Measurements from ENCODE around the gene PLSCR2.
"Not testable (repeated sequence)": the region's sequence is repeated elsewhere in the genome, so short reads cannot be mapped to it uniquely, and the experiment has no call there.

The PLSCR2 gene

DNA sequence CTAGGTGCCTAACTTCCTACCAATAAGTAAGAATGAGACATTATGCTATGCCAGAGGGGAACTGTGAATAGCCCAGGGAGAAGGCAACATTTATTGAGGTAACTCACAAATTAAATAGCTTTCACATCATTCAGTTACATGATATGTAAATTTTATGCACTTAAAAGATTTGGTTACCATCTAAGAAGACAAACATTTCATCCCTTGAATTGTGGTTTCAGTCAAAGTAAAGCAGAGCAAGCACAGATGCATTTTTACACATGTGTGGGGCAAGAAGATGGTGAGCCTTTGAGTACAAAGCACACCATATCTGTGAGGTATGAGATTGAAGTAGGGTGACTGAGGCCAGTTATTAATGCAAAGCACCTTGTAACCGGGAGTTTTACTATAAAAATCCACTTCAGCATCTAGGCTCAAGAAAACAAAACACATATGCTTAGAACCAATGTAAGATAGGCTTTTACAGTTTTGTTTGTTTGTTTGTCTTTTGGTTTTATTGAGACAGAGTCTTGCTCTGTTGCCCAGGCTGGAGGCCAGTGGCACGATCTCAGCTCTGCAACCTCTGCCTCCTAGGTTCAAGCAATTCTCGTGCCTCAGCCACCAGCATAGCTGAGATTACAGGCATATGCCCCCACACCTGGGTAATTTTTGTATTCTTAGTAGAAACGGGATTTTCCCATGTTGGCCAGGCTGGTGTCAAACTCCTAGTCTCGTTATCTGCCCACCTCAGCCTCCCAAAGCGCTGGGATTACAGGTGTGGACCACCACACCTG, 3.5 kb downstream of the PLSCR2 start:
- Histone ChIP-seq H3K4me1 (ENCODE audit: insufficient read depth, insufficient read length) (no peaks in the 10 kb centered on the region), H3K27me3 (ENCODE audit: insufficient read depth, insufficient read length) (no peaks in the 10 kb centered on the region), H3K9ac (ENCODE audit: insufficient read length, low read depth) (no peak overlapping the region), H3K36me3 (ENCODE audit: insufficient read depth, insufficient read length, low read length) (no peaks in the 10 kb centered on the region), H3K4me3 (ENCODE audit: insufficient read length, low read depth) (no peak overlapping the region), H3K9me3 (ENCODE audit: insufficient read depth, low read length) (no peaks in the 10 kb centered on the region)
- TF ChIP-seq ZNF274 (IDR thresholded peaks at IDR 0.05; ENCODE audit: low read depth, low read length) (no peak), YY1 (IDR thresholded peaks at IDR 0.05; ENCODE audit: insufficient read depth, insufficient read length) (no peak), SUZ12 (IDR thresholded peaks at IDR 0.05; ENCODE audit: extremely low read depth, insufficient read depth, insufficient read length) (no peak)
- DNase-seq (ENCODE audit: low read depth, low spot score) = no peak

GRCh38 chr3:146464783-146465182, 4.6 kb downstream of the PLSCR2 start:
- Histone ChIP-seq H3K9me3 (ENCODE audit: insufficient read depth, low read length) (no peaks in the 10 kb centered on the region), H3K4me1 (ENCODE audit: insufficient read depth, insufficient read length) (no peaks in the 10 kb centered on the region), H3K27me3 (ENCODE audit: insufficient read depth, insufficient read length) (no peaks in the 10 kb centered on the region), H3K9ac (ENCODE audit: insufficient read length, low read depth) (no peak overlapping the region), H3K36me3 (ENCODE audit: insufficient read depth, insufficient read length, low read length) (no peaks in the 10 kb centered on the region), H3K4me3 (ENCODE audit: insufficient read length, low read depth) (no peak overlapping the region)
- TF ChIP-seq YY1 (IDR thresholded peaks at IDR 0.05; ENCODE audit: insufficient read depth, insufficient read length) (no peak), ZNF274 (IDR thresholded peaks at IDR 0.05; ENCODE audit: low read depth, low read length) (no peak), SUZ12 (IDR thresholded peaks at IDR 0.05; ENCODE audit: extremely low read depth, insufficient read depth, insufficient read length) (no peak)
- DNase-seq (ENCODE audit: low read depth, low spot score) = no peak

DNA sequence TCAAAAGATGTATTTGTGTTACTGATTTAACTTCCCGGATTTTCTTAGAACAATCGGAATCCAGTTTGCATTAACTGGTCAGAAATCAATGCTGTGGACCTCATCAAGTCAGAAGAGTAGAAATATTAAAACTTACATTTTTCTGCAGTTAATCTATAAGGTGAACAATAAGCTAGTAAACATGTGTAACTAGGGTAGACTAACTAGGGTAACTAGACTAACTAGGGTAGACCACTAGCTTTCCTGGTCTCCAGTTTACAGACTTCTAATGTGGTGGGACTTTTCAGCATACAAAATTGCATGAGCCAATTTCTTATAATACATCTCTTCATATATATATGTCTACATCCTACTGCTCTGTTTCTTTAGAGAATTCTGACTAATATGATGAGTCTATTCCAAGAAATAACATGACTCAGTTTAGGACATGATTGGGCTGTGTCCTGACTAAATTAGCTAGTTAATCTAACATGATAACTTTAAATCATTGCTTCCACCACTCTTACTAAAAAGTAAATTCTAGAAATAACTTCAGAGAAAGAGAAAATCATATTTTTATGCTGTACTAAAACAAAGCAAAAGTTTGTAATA, 5.3 kb downstream of the PLSCR2 start:
- H3K36me3 ChIP-seq (ENCODE audit: insufficient read depth, insufficient read length, low read length) = no peaks in the 10 kb centered on the region
- TF ChIP-seq YY1 (IDR thresholded peaks at IDR 0.05; ENCODE audit: insufficient read depth, insufficient read length) (no peak), ZNF274 (IDR thresholded peaks at IDR 0.05; ENCODE audit: low read depth, low read length) (no peak), SUZ12 (IDR thresholded peaks at IDR 0.05; ENCODE audit: extremely low read depth, insufficient read depth, insufficient read length) (no peak)
- H3K27me3 ChIP-seq (ENCODE audit: insufficient read depth, insufficient read length) = no peaks in the 10 kb centered on the region
- no peak overlapping the region for H3K9ac ChIP-seq (ENCODE audit: insufficient read length, low read depth)
- H3K4me1 ChIP-seq (ENCODE audit: insufficient read depth, insufficient read length) = no peaks in the 10 kb centered on the region
- no peak for DNase-seq (ENCODE audit: low read depth, low spot score)
- no peak overlapping the region for H3K4me3 ChIP-seq (ENCODE audit: insufficient read length, low read depth)
- H3K9me3 ChIP-seq (ENCODE audit: insufficient read depth, low read length) = no peaks in the 10 kb centered on the region

GRCh38 chr3:146454796-146455195, 14.6 kb downstream of the PLSCR2 start:
- no peaks in the 10 kb centered on the region for H3K36me3 ChIP-seq (ENCODE audit: insufficient read depth, insufficient read length, low read length)
- H3K9me3 ChIP-seq (ENCODE audit: insufficient read depth, low read length) = no peaks in the 10 kb centered on the region
- no peak overlapping the region for H3K9ac ChIP-seq (ENCODE audit: insufficient read length, low read depth)
- no peak overlapping the region for H3K4me3 ChIP-seq (ENCODE audit: insufficient read length, low read depth)
- H3K27me3 ChIP-seq (ENCODE audit: insufficient read depth, insufficient read length) = no peaks in the 10 kb centered on the region
- TF ChIP-seq ZNF274 (IDR thresholded peaks at IDR 0.05; ENCODE audit: low read depth, low read length) (no peak), SUZ12 (IDR thresholded peaks at IDR 0.05; ENCODE audit: extremely low read depth, insufficient read depth, insufficient read length) (no peak)
- DNase-seq (ENCODE audit: low read depth, low spot score) = no peak
- H3K4me1 ChIP-seq (ENCODE audit: insufficient read depth, insufficient read length) = no peaks in the 10 kb centered on the region

DNA sequence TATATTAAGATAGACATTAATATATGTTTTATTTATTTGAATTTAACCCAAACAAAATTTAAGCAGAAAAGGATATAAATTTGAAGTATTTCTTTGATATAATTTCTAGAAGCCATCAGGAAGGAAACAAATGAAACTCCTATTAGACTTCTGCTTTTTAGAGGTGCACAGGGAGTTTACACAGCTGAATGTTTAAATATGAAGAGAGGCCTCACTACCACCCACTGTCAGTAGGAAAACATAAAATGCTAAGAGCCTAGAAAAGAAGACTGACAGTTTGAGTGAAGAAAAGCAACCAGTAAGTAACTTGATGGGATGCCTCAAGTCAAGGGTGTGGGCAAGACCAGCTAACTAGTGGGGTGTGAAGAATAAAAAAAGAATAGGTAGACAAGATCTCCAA, 19.7 kb downstream of the PLSCR2 start:
- H3K9ac ChIP-seq (ENCODE audit: insufficient read length, low read depth) = no peak overlapping the region
- H3K27me3 ChIP-seq (ENCODE audit: insufficient read depth, insufficient read length) = no peaks in the 10 kb centered on the region
- no peaks in the 10 kb centered on the region for H3K36me3 ChIP-seq (ENCODE audit: insufficient read depth, insufficient read length, low read length)
- no peak for DNase-seq (ENCODE audit: low read depth, low spot score)
- TF ChIP-seq ZNF274 (IDR thresholded peaks at IDR 0.05; ENCODE audit: low read depth, low read length) (no peak), YY1 (IDR thresholded peaks at IDR 0.05; ENCODE audit: insufficient read depth, insufficient read length) (no peak), SUZ12 (IDR thresholded peaks at IDR 0.05; ENCODE audit: extremely low read depth, insufficient read depth, insufficient read length) (no peak)
- H3K4me3 ChIP-seq (ENCODE audit: insufficient read length, low read depth) = no peak overlapping the region
- H3K4me1 ChIP-seq (ENCODE audit: insufficient read depth, insufficient read length) = no peaks in the 10 kb centered on the region
- H3K9me3 ChIP-seq (ENCODE audit: insufficient read depth, low read length) = peaks cover 10% of the 10 kb centered on the region

GRCh38 chr3:146449076-146449475, 20.3 kb downstream of the PLSCR2 start:
- Histone ChIP-seq H3K27me3 (ENCODE audit: insufficient read depth, insufficient read length) (no peaks in the 10 kb centered on the region), H3K4me1 (ENCODE audit: insufficient read depth, insufficient read length) (no peaks in the 10 kb centered on the region), H3K36me3 (ENCODE audit: insufficient read depth, insufficient read length, low read length) (no peaks in the 10 kb centered on the region), H3K9me3 (ENCODE audit: insufficient read depth, low read length) (peaks cover 10% of the 10 kb centered on the region), H3K4me3 (ENCODE audit: insufficient read length, low read depth) (no peak overlapping the region), H3K9ac (ENCODE audit: insufficient read length, low read depth) (no peak overlapping the region)
- TF ChIP-seq SUZ12 (IDR thresholded peaks at IDR 0.05; ENCODE audit: extremely low read depth, insufficient read depth, insufficient read length) (no peak), ZNF274 (IDR thresholded peaks at IDR 0.05; ENCODE audit: low read depth, low read length) (no peak), YY1 (IDR thresholded peaks at IDR 0.05; ENCODE audit: insufficient read depth, insufficient read length) (no peak)
- no peak for DNase-seq (ENCODE audit: low read depth, low spot score)

DNA sequence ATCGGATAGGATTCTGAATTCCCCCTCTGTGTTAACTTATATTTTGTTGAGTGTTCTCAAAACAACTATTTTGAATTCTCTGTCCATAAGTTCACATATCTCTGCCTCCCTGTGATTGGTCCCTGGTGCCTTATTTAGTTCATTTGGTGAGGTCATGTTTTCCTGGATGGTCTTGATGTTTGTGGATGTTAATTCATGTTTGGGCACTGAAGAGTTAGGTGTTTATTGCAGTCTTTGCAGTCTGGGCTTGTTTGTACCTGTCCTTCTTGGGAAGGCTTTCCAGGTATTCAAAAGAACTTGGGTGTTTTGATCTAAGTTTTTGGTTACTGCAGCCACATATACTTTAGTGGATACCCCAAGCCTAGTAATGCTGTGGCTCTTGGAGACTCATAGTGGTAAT, 23.3 kb downstream of the PLSCR2 start:
- TF ChIP-seq SUZ12 (IDR thresholded peaks at IDR 0.05; ENCODE audit: extremely low read depth, insufficient read depth, insufficient read length) (no peak), YY1 (IDR thresholded peaks at IDR 0.05; ENCODE audit: insufficient read depth, insufficient read length) (no peak), ZNF274 (IDR thresholded peaks at IDR 0.05; ENCODE audit: low read depth, low read length) (no peak)

GRCh38 chr3:146440310-146440709, 29.1 kb downstream of the PLSCR2 start:
- H3K36me3 ChIP-seq (ENCODE audit: insufficient read depth, insufficient read length, low read length); DNase-seq (ENCODE audit: low read depth, low spot score); H3K9ac ChIP-seq (ENCODE audit: insufficient read length, low read depth); H3K4me1 ChIP-seq (ENCODE audit: insufficient read depth, insufficient read length); H3K27me3 ChIP-seq (ENCODE audit: insufficient read depth, insufficient read length); H3K4me3 ChIP-seq (ENCODE audit: insufficient read length, low read depth); H3K9me3 ChIP-seq (ENCODE audit: insufficient read depth, low read length): not testable (repeated sequence)

More for the DNA sequence above, 23.3 kb downstream of the PLSCR2 start:
- H3K9ac ChIP-seq (ENCODE audit: insufficient read length, low read depth) = no peak overlapping the region
- H3K9me3 ChIP-seq (ENCODE audit: insufficient read depth, low read length) = peaks cover 10% of the 10 kb centered on the region
- no peaks in the 10 kb centered on the region for H3K36me3 ChIP-seq (ENCODE audit: insufficient read depth, insufficient read length, low read length)
- H3K4me1 ChIP-seq (ENCODE audit: insufficient read depth, insufficient read length) = no peaks in the 10 kb centered on the region
- H3K27me3 ChIP-seq (ENCODE audit: insufficient read depth, insufficient read length) = no peaks in the 10 kb centered on the region
- DNase-seq (ENCODE audit: low read depth, low spot score) = no peak
- no peak overlapping the region for H3K4me3 ChIP-seq (ENCODE audit: insufficient read length, low read depth)

Measured in NT2/D1 (cell line).